GM23338 (cell line): ENCODE data around the gene EN2. TPM values are rescaled to one million over a fixed set of nuclear protein-coding genes. Genes with fewer than 3 reads are reported as not detected.

ENCODE experiments used
- ATAC-seq: fragments of 200-7000 bp; cut with Tn5 transposase; 3 replicates; pipeline ENCODE4 v1.9.1; 2020
- DNase-seq: peaks from one replicate; pipeline ENCODE4 v3.0.0-alpha.2; 2015; ENCODE audit warnings: low spot score
- H2AFZ ChIP-seq: fragments of 200-600 bp; sonication (generic); 2 replicates; pipeline ENCODE4 v1.8.0; 2016; ENCODE audit warnings: antibody characterized with exemption, mild to moderate bottlenecking, moderate library complexity
- H3F3A ChIP-seq: fragments of 200-600 bp; sonication (generic); replicated peaks from 2 replicates; pipeline ENCODE4 v1.8.0; 2017; ENCODE audit warnings: antibody characterized with exemption, mixed run types, low read depth
- H3K27ac ChIP-seq: fragments of 200-600 bp; sonication (generic); 2 replicates; pipeline ENCODE4 v1.6.1; 2016; ENCODE audit warnings: low read depth
- H3K27me3 ChIP-seq: fragments of 200-600 bp; sonication (generic); 2 replicates; pipeline ENCODE4 v1.8.0; 2016; ENCODE audit warnings: mild to moderate bottlenecking, mixed run types, moderate library complexity; ENCODE audit not compliant: insufficient read depth
- H3K36me3 ChIP-seq: fragments of 200-600 bp; sonication (generic); 2 replicates; pipeline ENCODE4 v1.8.0; 2016; ENCODE audit warnings: mild to moderate bottlenecking; ENCODE audit not compliant: insufficient read depth
- H3K4me1 ChIP-seq: fragments of 200-600 bp; sonication (generic); 2 replicates; pipeline ENCODE4 v1.8.0; 2016; ENCODE audit warnings: mild to moderate bottlenecking, moderate library complexity; ENCODE audit not compliant: insufficient read depth
- H3K4me2 ChIP-seq: fragments of 200-600 bp; sonication (generic); 2 replicates; pipeline ENCODE4 v1.7.1; 2017; ENCODE audit warnings: mixed run types
- H3K4me3 ChIP-seq: fragments of 200-600 bp; sonication (generic); 2 replicates; pipeline ENCODE4 v1.6.1; 2016; ENCODE audit warnings: mixed run types
- H3K79me2 ChIP-seq: fragments of 200-600 bp; sonication (generic); replicated peaks from 2 replicates; pipeline ENCODE4 v1.8.0; 2017; ENCODE audit warnings: mild to moderate bottlenecking; ENCODE audit not compliant: insufficient read depth
- H3K9me2 ChIP-seq: fragments of 200-600 bp; sonication (generic); 2 replicates; pipeline ENCODE4 v1.8.0; 2017; ENCODE audit not compliant: insufficient read depth
- H4K20me1 ChIP-seq: fragments of 200-600 bp; sonication (generic); replicated peaks from 2 replicates; pipeline ENCODE4 v1.8.0; 2017; ENCODE audit warnings: mild to moderate bottlenecking; ENCODE audit not compliant: insufficient read depth
- H3K27ac Mint-ChIP-seq: 2 replicates; pipeline ENCODE4 v1.8.0; 2020; ENCODE audit warnings: inconsistent platforms, mild to moderate bottlenecking, moderate library complexity, mixed read lengths
- H3K27me3 Mint-ChIP-seq: 3 replicates; pipeline ENCODE4 v1.8.0; 2022; ENCODE audit warnings: low read depth, mild to moderate bottlenecking, moderate library complexity, mixed read lengths, inconsistent platforms; ENCODE audit not compliant: insufficient read depth, poor library complexity
- H3K36me3 Mint-ChIP-seq: 3 replicates; pipeline ENCODE4 v1.8.0; 2021; ENCODE audit warnings: low read depth, mild to moderate bottlenecking, inconsistent platforms, moderate library complexity, mixed read lengths
- H3K4me1 Mint-ChIP-seq: 3 replicates; pipeline ENCODE4 v1.8.0; 2020; ENCODE audit warnings: mild to moderate bottlenecking, inconsistent platforms, mixed read lengths
- H3K4me3 Mint-ChIP-seq: 3 replicates; pipeline ENCODE4 v1.8.0; 2021; ENCODE audit warnings: moderate library complexity, mild to moderate bottlenecking, inconsistent platforms, mixed read lengths
- H3K9me3 Mint-ChIP-seq: 3 replicates; pipeline ENCODE4 v1.8.0; 2020; ENCODE audit warnings: moderate library complexity, mild to moderate bottlenecking, inconsistent platforms, mixed read lengths
- CTCF ChIP-seq, 2 experiments: fragments of 200-600 bp in 1 of 2; sonication (generic) in 1 of 2; conservative IDR thresholded peaks; 2 replicates each; pipeline versions ENCODE4 v1.5.1 to v1.6.1; 2016 to 2017; ENCODE audit warnings: antibody characterized with exemption in 2 of 2, low read depth in 2 of 2, mild to moderate bottlenecking in 2 of 2, moderate library complexity in 1 of 2
- EZH2phosphoT487 ChIP-seq: fragments of 200-600 bp; sonication (generic); IDR thresholded peaks from one replicate; pipeline ENCODE4 v1.8.1; 2018; ENCODE audit warnings: antibody characterized with exemption; ENCODE audit not compliant: unreplicated experiment
- JUNB ChIP-seq: IDR thresholded peaks from one replicate; pipeline ENCODE4 v1.6.1; 2016; ENCODE audit warnings: antibody characterized with exemption; ENCODE audit not compliant: unreplicated experiment
- NANOG ChIP-seq: IDR thresholded peaks from 2 replicates; pipeline ENCODE4 v1.6.1; 2016; ENCODE audit warnings: antibody characterized with exemption, borderline replicate concordance
- POLR2AphosphoS5 ChIP-seq: IDR thresholded peaks from 2 replicates; pipeline ENCODE4 v1.6.1; 2016; ENCODE audit warnings: antibody characterized with exemption, low read depth
- ZNF114 ChIP-seq: fragments of 250-450 bp; sonication (Bioruptor Pico); IDR thresholded peaks from 2 replicates; pipeline ENCODE4 v1.5.0; 2020; ENCODE audit warnings: mild to moderate bottlenecking, moderate library complexity
- ZNF331 ChIP-seq: fragments of 250-450 bp; sonication (Bioruptor Pico); IDR thresholded peaks from 2 replicates; pipeline ENCODE4 v1.5.0; 2020; ENCODE audit warnings: low read depth, mild to moderate bottlenecking, moderate library complexity
- polyA plus RNA-seq: library from polyadenylated mRNA; unstranded; fragments of >200 nt; fragmentation: Nextera tagmentation; extraction: Ambion mirVana; gene quantifications from 2 replicates; pipeline ENCODE4 v1.2.1, GENCODE V29; 2016
- total RNA-seq: library from RNA; depleted of rRNA; stranded (reverse); fragments of >200 nt; shearing (Covaris generic); gene quantifications from 2 replicates; pipeline ENCODE4 v1.2.3, GENCODE V29; 2014
- TF ChIP-seq, protein P1 (sequence below): IDR thresholded peaks from one replicate; pipeline ENCODE4 v1.6.1; 2018; ENCODE audit warnings: antibody characterized with exemption; ENCODE audit not compliant: unreplicated experiment
- TF ChIP-seq, protein P2 (sequence below): fragments of 250-450 bp; sonication (Bioruptor Pico); IDR thresholded peaks from 2 replicates; pipeline ENCODE4 v1.5.0; 2020; ENCODE audit warnings: mild to moderate bottlenecking, moderate library complexity
- TF ChIP-seq, protein P3 (sequence below): IDR thresholded peaks from 2 replicates; pipeline ENCODE4 v1.6.1; 2016; ENCODE audit warnings: antibody characterized with exemption

Gene EN2
- total and polyA plus RNA-seq, 2 experiments from 2014 or later: not detected

- TF ChIP-seq JUNB (no peak), EZH2phosphoT487 (no peak), CTCF (conservative IDR thresholded peaks at IDR 0.05; ENCODE audit: low read depth in 2 of 2) (no peak), ZNF331 (CRISPR knock-in tag) (no peak), POLR2AphosphoS5 (no peak)
- TF ChIP-seq, protein P1, sequence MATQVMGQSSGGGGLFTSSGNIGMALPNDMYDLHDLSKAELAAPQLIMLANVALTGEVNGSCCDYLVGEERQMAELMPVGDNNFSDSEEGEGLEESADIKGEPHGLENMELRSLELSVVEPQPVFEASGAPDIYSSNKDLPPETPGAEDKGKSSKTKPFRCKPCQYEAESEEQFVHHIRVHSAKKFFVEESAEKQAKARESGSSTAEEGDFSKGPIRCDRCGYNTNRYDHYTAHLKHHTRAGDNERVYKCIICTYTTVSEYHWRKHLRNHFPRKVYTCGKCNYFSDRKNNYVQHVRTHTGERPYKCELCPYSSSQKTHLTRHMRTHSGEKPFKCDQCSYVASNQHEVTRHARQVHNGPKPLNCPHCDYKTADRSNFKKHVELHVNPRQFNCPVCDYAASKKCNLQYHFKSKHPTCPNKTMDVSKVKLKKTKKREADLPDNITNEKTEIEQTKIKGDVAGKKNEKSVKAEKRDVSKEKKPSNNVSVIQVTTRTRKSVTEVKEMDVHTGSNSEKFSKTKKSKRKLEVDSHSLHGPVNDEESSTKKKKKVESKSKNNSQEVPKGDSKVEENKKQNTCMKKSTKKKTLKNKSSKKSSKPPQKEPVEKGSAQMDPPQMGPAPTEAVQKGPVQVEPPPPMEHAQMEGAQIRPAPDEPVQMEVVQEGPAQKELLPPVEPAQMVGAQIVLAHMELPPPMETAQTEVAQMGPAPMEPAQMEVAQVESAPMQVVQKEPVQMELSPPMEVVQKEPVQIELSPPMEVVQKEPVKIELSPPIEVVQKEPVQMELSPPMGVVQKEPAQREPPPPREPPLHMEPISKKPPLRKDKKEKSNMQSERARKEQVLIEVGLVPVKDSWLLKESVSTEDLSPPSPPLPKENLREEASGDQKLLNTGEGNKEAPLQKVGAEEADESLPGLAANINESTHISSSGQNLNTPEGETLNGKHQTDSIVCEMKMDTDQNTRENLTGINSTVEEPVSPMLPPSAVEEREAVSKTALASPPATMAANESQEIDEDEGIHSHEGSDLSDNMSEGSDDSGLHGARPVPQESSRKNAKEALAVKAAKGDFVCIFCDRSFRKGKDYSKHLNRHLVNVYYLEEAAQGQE: no peak
Observed at GRCh38 chr7:155409980-155410379, 47.9 kb upstream of the EN2 start (continued).

GRCh38 chr7:155410431-155410830 is 47.5 kb upstream of the EN2 start:
- H3K36me3 Mint-ChIP-seq: no peaks in the 10 kb centered on the region; the same call in 2 of the 3 replicates
- ATAC-seq: no peak

More at GRCh38 chr7:155410431-155410830, 47.5 kb upstream of the EN2 start:
- no peaks in the 10 kb centered on the region for H3K79me2 ChIP-seq
- Mint-ChIP-seq H3K4me1 (peaks cover 17% of the 10 kb centered on the region), H3K9me3 (no peaks in the 10 kb centered on the region), H3K27me3 (peaks cover 39% of the 10 kb centered on the region), H3K4me3 (no peak overlapping the region), H3K27ac (no peak overlapping the region)
- H3F3A ChIP-seq: no peaks in the 10 kb centered on the region; the same call in 1 of the 2 replicates
- H3K4me3 ChIP-seq: no peak overlapping the region
- no peak overlapping the region for H3K27ac ChIP-seq
- no peaks in the 10 kb centered on the region; the same call in 1 of the 2 replicates for H4K20me1 ChIP-seq
- no peaks in the 10 kb centered on the region for H3K27me3 ChIP-seq
- peak; percentile 32 for DNase-seq
- no peak overlapping the region for H2AFZ ChIP-seq
- TF ChIP-seq JUNB (no peak), ZNF331 (CRISPR knock-in tag) (no peak), POLR2AphosphoS5 (no peak), CTCF (conservative IDR thresholded peaks at IDR 0.05; ENCODE audit: low read depth in 2 of 2) (no peak), NANOG (no peak), ZNF114 (no peak)
- TF ChIP-seq, protein P2, sequence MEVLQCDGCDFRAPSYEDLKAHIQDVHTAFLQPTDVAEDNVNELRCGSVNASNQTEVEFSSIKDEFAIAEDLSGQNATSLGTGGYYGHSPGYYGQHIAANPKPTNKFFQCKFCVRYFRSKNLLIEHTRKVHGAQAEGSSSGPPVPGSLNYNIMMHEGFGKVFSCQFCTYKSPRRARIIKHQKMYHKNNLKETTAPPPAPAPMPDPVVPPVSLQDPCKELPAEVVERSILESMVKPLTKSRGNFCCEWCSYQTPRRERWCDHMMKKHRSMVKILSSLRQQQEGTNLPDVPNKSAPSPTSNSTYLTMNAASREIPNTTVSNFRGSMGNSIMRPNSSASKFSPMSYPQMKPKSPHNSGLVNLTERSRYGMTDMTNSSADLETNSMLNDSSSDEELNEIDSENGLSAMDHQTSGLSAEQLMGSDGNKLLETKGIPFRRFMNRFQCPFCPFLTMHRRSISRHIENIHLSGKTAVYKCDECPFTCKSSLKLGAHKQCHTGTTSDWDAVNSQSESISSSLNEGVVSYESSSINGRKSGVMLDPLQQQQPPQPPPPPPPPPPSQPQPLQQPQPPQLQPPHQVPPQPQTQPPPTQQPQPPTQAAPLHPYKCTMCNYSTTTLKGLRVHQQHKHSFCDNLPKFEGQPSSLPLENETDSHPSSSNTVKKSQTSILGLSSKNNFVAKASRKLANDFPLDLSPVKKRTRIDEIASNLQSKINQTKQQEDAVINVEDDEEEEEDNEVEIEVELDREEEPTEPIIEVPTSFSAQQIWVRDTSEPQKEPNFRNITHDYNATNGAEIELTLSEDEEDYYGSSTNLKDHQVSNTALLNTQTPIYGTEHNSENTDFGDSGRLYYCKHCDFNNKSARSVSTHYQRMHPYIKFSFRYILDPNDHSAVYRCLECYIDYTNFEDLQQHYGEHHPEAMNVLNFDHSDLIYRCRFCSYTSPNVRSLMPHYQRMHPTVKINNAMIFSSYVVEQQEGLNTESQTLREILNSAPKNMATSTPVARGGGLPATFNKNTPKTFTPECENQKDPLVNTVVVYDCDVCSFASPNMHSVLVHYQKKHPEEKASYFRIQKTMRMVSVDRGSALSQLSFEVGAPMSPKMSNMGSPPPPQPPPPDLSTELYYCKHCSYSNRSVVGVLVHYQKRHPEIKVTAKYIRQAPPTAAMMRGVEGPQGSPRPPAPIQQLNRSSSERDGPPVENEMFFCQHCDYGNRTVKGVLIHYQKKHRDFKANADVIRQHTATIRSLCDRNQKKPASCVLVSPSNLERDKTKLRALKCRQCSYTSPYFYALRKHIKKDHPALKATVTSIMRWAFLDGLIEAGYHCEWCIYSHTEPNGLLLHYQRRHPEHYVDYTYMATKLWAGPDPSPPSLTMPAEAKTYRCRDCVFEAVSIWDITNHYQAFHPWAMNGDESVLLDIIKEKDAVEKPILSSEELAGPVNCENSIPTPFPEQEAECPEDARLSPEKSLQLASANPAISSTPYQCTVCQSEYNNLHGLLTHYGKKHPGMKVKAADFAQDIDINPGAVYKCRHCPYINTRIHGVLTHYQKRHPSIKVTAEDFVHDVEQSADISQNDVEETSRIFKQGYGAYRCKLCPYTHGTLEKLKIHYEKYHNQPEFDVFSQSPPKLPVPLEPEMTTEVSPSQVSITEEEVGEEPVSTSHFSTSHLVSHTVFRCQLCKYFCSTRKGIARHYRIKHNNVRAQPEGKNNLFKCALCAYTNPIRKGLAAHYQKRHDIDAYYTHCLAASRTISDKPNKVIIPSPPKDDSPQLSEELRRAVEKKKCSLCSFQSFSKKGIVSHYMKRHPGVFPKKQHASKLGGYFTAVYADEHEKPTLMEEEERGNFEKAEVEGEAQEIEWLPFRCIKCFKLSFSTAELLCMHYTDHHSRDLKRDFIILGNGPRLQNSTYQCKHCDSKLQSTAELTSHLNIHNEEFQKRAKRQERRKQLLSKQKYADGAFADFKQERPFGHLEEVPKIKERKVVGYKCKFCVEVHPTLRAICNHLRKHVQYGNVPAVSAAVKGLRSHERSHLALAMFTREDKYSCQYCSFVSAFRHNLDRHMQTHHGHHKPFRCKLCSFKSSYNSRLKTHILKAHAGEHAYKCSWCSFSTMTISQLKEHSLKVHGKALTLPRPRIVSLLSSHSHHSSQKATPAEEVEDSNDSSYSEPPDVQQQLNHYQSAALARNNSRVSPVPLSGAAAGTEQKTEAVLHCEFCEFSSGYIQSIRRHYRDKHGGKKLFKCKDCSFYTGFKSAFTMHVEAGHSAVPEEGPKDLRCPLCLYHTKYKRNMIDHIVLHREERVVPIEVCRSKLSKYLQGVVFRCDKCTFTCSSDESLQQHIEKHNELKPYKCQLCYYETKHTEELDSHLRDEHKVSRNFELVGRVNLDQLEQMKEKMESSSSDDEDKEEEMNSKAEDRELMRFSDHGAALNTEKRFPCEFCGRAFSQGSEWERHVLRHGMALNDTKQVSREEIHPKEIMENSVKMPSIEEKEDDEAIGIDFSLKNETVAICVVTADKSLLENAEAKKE (CRISPR knock-in tag): no peak
- TF ChIP-seq, protein P3, sequence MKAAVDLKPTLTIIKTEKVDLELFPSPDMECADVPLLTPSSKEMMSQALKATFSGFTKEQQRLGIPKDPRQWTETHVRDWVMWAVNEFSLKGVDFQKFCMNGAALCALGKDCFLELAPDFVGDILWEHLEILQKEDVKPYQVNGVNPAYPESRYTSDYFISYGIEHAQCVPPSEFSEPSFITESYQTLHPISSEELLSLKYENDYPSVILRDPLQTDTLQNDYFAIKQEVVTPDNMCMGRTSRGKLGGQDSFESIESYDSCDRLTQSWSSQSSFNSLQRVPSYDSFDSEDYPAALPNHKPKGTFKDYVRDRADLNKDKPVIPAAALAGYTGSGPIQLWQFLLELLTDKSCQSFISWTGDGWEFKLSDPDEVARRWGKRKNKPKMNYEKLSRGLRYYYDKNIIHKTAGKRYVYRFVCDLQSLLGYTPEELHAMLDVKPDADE: no peak
- no peaks in the 10 kb centered on the region for H3K9me2 ChIP-seq
- no peak overlapping the region for H3K4me2 ChIP-seq
- no peaks in the 10 kb centered on the region for H3K4me1 ChIP-seq
- no peaks in the 10 kb centered on the region for H3K36me3 ChIP-seq
